MCF 10A (cell line): Measurements from ENCODE around the gene ETFRF1. TPM values are rescaled to one million over a fixed set of nuclear protein-coding genes. Genes with fewer than 3 reads are reported as not detected.
A peak's percentile ranks its signal among the peaks of the same experiment; 100 is the strongest.

ENCODE experiments used
- BruUV-seq: library from RNA; stranded (reverse); fragments of 400-500 nt; replicated peaks from 2 replicates; lab custom pipeline; 2021; lab: Mats Ljungman, UMichigan
- CTCF ChIA-PET: fragments of 300-600 bp; sonication (Branson Sonifier 250); formaldehyde crosslinking; extraction: SDS; loops from one replicate; lab custom pipeline; 2021; ENCODE audit warnings: antibody characterized with exemption, inconsistent platforms; lab: Yijun Ruan, JAX
- POLR2A ChIA-PET: fragments of 300-600, 350-650 bp; sonication (Branson Sonifier 250); formaldehyde crosslinking; extraction: SDS; loops from one replicate; lab custom pipeline; 2020; ENCODE audit warnings: antibody characterized with exemption, inconsistent platforms; lab: Yijun Ruan, JAX
- DNase-seq: peaks from one replicate; pipeline ENCODE4 v3.0.0-alpha.2; 2018; ENCODE audit not compliant: unreplicated experiment
- H3K27ac Mint-ChIP-seq: one replicate; pipeline ENCODE4 v1.8.0; 2022; ENCODE audit warnings: mild to moderate bottlenecking, low read depth, mixed read lengths; ENCODE audit not compliant: unreplicated experiment
- H3K27me3 Mint-ChIP-seq: one replicate; pipeline ENCODE4 v1.8.0; 2022; ENCODE audit warnings: mixed read lengths; ENCODE audit not compliant: insufficient read depth, unreplicated experiment
- H3K36me3 Mint-ChIP-seq: one replicate; pipeline ENCODE4 v1.8.0; 2022; ENCODE audit warnings: mild to moderate bottlenecking, moderate library complexity, mixed read lengths; ENCODE audit not compliant: insufficient read depth, unreplicated experiment
- H3K4me1 Mint-ChIP-seq: one replicate; pipeline ENCODE4 v1.8.0; 2022; ENCODE audit warnings: mixed read lengths; ENCODE audit not compliant: insufficient read depth, unreplicated experiment
- H3K4me3 Mint-ChIP-seq: one replicate; pipeline ENCODE4 v1.8.0; 2022; ENCODE audit warnings: mild to moderate bottlenecking, moderate library complexity, mixed read lengths; ENCODE audit not compliant: unreplicated experiment
- H3K9me3 Mint-ChIP-seq: one replicate; pipeline ENCODE4 v1.8.0; 2022; ENCODE audit warnings: mixed read lengths; ENCODE audit not compliant: unreplicated experiment
- intact Hi-C: fragments of 100-400 bp; cut with micrococcal nuclease; formaldehyde crosslinking; loops from 2 replicates; pipeline ENCODE4 v1.14.1; 2022
- total RNA-seq: library from RNA; stranded (reverse); gene quantifications from 2 replicates; pipeline ENCODE4 v1.2.3, GENCODE V29; 2022
- TF ChIP-seq, protein P1 (sequence below): fragments of 200-600 bp; IDR thresholded peaks from one replicate; pipeline ENCODE4 v1.8.0; 2022; ENCODE audit warnings: antibody characterized with exemption, mild to moderate bottlenecking; ENCODE audit not compliant: unreplicated experiment

ETFRF1 gene
- total RNA-seq, 1 experiment from 2014 or later: 21.1 TPM

DNA sequence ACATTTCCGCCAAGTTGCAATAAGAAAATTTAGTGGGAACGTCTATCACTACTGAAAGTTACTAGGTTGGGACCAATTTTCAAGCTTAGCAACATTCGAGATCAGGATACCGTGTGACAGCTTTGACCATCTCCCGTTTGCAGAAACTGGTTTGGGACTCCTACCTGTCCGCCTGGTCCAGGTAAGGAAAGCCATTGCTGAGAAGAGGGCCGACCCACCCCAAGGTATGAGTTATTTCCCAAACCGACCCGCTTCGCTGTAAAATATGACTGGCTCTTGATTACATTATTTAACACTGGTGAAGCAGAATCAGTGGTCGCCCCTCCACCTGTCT is 348 bp upstream of the ETFRF1 start:
- intact Hi-C loops: no loop called here
- Mint-ChIP-seq H3K36me3 (no peaks in the 10 kb centered on the region), H3K9me3 (no peaks in the 10 kb centered on the region), H3K27ac (peak overlapping the region; percentile 98), H3K27me3 (no peaks in the 10 kb centered on the region), H3K4me3 (peak overlapping the region; percentile 96), H3K4me1 (peaks cover 6% of the 10 kb centered on the region)
- DNase-seq: no peak
- CTCF ChIA-PET: interaction anchor here (0.5 to 1.3 kb wide), 6 partner anchors 10 to 1299 kb away, joined by 3 to 4 read pairs (median 3); no protein-coding TSS in a partner anchor
- no TSS peak for BruUV-seq
- POLR2A ChIA-PET: interaction anchor here (0.6 to 1.5 kb wide), 18 partner anchors 10 to 1503 kb away, joined by 3 to 5 read pairs (median 3); partner anchors contain the start of gene KRAS
- TF ChIP-seq, protein P1, sequence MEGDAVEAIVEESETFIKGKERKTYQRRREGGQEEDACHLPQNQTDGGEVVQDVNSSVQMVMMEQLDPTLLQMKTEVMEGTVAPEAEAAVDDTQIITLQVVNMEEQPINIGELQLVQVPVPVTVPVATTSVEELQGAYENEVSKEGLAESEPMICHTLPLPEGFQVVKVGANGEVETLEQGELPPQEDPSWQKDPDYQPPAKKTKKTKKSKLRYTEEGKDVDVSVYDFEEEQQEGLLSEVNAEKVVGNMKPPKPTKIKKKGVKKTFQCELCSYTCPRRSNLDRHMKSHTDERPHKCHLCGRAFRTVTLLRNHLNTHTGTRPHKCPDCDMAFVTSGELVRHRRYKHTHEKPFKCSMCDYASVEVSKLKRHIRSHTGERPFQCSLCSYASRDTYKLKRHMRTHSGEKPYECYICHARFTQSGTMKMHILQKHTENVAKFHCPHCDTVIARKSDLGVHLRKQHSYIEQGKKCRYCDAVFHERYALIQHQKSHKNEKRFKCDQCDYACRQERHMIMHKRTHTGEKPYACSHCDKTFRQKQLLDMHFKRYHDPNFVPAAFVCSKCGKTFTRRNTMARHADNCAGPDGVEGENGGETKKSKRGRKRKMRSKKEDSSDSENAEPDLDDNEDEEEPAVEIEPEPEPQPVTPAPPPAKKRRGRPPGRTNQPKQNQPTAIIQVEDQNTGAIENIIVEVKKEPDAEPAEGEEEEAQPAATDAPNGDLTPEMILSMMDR: no peak

DNA sequence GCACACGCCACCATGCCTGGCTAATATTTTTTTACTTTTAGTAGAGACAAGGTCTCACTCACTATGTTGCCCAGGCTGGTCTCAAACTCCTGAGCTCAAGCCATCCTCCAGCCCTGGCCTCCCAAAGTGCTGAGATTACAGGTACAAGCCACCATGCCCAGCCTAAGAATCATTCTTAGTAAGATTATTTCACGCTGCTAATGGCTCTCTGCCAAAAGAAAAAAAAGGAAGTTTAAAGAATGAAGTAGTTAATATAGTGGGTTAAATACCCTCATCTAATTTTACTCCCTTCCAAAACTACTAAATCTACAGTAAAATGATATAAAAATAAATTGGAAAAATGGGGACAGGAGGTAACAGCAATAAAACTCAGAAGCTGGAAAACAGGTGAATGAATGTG is 2.6 kb downstream of the ETFRF1 start:
- POLR2A ChIA-PET: interaction anchor here (0.6 kb wide), 1 partner anchor 37 kb away, joined by 4 read pairs; no protein-coding TSS in a partner anchor
- TF ChIP-seq, protein P1: no peak
- no peak for DNase-seq
- peaks cover 17% of the 10 kb centered on the region for H3K4me1 Mint-ChIP-seq
- no peaks in the 10 kb centered on the region for H3K27me3 Mint-ChIP-seq
- H3K9me3 Mint-ChIP-seq: no peaks in the 10 kb centered on the region
- intact Hi-C loops: no loop called here
- no TSS peak for BruUV-seq
- no peak overlapping the region for H3K27ac Mint-ChIP-seq
- H3K36me3 Mint-ChIP-seq: no peaks in the 10 kb centered on the region
- H3K4me3 Mint-ChIP-seq: no peak overlapping the region
- CTCF ChIA-PET: interaction anchor here (0.6 kb wide), 1 partner anchor 62 kb away, joined by 3 read pairs; no protein-coding TSS in a partner anchor

DNA sequence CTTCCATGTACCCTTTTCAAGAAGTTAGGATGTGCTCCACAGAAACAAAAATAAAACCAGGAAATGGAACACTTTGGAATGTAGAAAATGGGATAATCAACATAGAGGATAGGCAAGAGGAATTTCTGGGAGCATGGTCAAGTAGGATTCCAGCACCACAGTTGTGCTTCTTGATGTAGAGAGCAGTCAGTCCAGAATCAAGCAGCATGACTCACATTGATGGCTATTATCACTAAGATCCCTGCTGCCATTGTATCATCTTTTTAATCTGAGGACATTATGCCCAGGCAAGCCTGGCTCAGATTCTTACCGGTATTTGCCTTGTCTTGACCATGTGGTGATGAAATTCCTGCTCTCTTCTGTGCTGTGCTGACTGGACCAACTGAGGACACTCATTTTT is 5.7 kb downstream of the ETFRF1 start:
- TF ChIP-seq, protein P1: no peak
- Mint-ChIP-seq H3K4me3 (no peak overlapping the region), H3K36me3 (no peaks in the 10 kb centered on the region), H3K27ac (peak overlapping the region; percentile 39), H3K4me1 (peaks cover 10% of the 10 kb centered on the region), H3K27me3 (no peaks in the 10 kb centered on the region), H3K9me3 (no peaks in the 10 kb centered on the region)
- CTCF ChIA-PET: no interaction called here
- DNase-seq: no peak
- POLR2A ChIA-PET: no interaction called here
- BruUV-seq: no TSS peak
- intact Hi-C loops: no loop called here

DNA sequence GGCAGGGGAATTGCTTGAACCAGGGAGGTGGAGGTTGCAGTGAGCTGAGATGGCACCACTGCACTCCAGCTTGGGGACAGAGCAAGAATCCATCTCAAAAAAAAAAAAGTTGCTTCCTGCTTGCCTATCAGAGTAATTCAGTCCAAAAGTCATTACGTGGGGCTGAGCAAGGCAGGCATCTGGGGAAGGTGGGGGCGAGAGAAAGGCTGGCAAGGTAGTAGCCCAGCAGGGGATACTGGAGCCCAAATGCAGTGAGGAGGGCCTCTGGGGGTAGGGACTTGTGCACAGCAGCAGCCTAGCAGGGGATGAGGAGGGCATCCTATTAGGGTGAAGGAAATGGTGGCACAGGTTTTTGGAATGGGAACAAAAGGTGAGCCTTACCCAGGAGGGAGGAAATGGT is 7.1 kb downstream of the ETFRF1 start:
- Mint-ChIP-seq H3K27ac (no peak overlapping the region), H3K4me1 (peaks cover 10% of the 10 kb centered on the region), H3K27me3 (no peaks in the 10 kb centered on the region), H3K9me3 (no peaks in the 10 kb centered on the region), H3K36me3 (peaks cover 14% of the 10 kb centered on the region), H3K4me3 (no peak overlapping the region)
- ChIA-PET CTCF (no interaction called here), POLR2A (no interaction called here)
- TF ChIP-seq, protein P1: no peak
- intact Hi-C loops: no loop called here
- no peak for DNase-seq
- no TSS peak for BruUV-seq
